HepG2 (cell line): Measurements from ENCODE around the gene BEST2. TPM values are rescaled to one million over a fixed set of nuclear protein-coding genes. Genes with fewer than 3 reads are reported as not detected.

Source experiments
- THRA ChIP-seq: sonication (generic); formaldehyde crosslinking; IDR thresholded peaks from 2 replicates; pipeline ENCODE4 v1.4.0; 2020; ENCODE audit warnings: missing genetic modification reagents, borderline replicate concordance
- YY1 ChIP-seq: IDR thresholded peaks from 2 replicates; pipeline ENCODE4 v1.6.1; 2011; ENCODE audit warnings: low read length, low read depth, moderate library complexity, mild to moderate bottlenecking; ENCODE audit not compliant: insufficient read depth, insufficient replicate concordance
- ZNF552 ChIP-seq: sonication (generic); formaldehyde crosslinking; IDR thresholded peaks from 2 replicates; pipeline ENCODE4 v1.9.0; 2022; ENCODE audit warnings: missing genetic modification reagents, mild to moderate bottlenecking, borderline replicate concordance
- microRNA-seq: library from miRNA; unstranded; fragments of <30 nt; microRNA quantifications from one replicate; pipeline ENCODE4, GENCODE V29; 2020
- polyA plus RNA-seq, 8 experiments: library from polyadenylated mRNA; depleted of rRNA in 3 of 8; stranded (reverse) in 7 of 8; unstranded in 1 of 8; fragments of >200 nt; fragmentation: Illumina TruSeq in 4 of 8; extraction: Trizol in 4 of 8; gene quantifications; 2 replicates each; pipeline versions ENCODE4 v1.2.1 to v1.2.3, GENCODE V29; 2011 to 2016; ENCODE audit warnings: low read depth in 4 of 8, missing spikeins in 1 of 8, mixed read lengths in 1 of 8; ENCODE audit not compliant: insufficient read depth in 1 of 8
- small RNA-seq, 3 experiments: library from RNA; depleted of rRNA; stranded (forward); fragments of <200 nt; gene quantifications; one replicate each; pipeline ENCODE3, GENCODE V24; 2012; ENCODE audit warnings: low read depth in 2 of 3, low replicate concordance in 1 of 3; ENCODE audit not compliant: insufficient read length in 3 of 3, insufficient read depth in 2 of 3
- total RNA-seq, 5 experiments: library from RNA; depleted of rRNA; stranded (reverse); fragments of >200 nt; fragmentation: Illumina TruSeq; extraction: Trizol; gene quantifications; 2 replicates each; pipeline ENCODE4 v1.2.3, GENCODE V29; 2016; ENCODE audit warnings: low read depth in 1 of 5

The BEST2 gene
- total and polyA plus RNA-seq, 2 of the 13 experiments (the other 11 are each of a cell fraction or from before 2014, with no cell fraction given): not detected

- peak; percentile 56; the same call in 1 of the 2 replicates for TF ChIP-seq THRA (CRISPR knock-in tag)
- TF ChIP-seq ZNF552 (CRISPR knock-in tag): peak; percentile 85
- TF ChIP-seq YY1: peak; percentile 90
Measured at GRCh38 chr19:12806242-12807081, 54.9 kb downstream of the BEST2 start, which contains the start of gene RNASEH2A (continued).

Small RNAs within 50 kb of the gene (microRNA-seq; reads per million reads assigned to microRNA genes)
- gene MIR5684: not detected

Small RNAs within 50 kb of the gene (small RNA-seq; reads per million reads assigned to genes)
- 0 reads per million in 3 experiments for gene MIR5684
- 2.9 to 26.5 (median 11.6) reads per million in 3 experiments for gene SNORD41

Other genes starting within 250 kb of the BEST2 start
- 11.1 and 11.2 TPM in 2 replicates for gene ZNF564, start 200.3 kb upstream of the BEST2 start, total RNA-seq (2016; rRNA removed; fragmentation: Illumina TruSeq; extraction: Trizol)
- gene ZNF564, start 200.3 kb upstream of the BEST2 start, polyA plus RNA-seq (2011; rRNA removed): 2.3 and 2.4 TPM in 2 replicates
- gene ZNF490, start 141.0 kb upstream of the BEST2 start, total RNA-seq (2016; rRNA removed; fragmentation: Illumina TruSeq; extraction: Trizol): 2.9 and 5.2 TPM in 2 replicates
- 1.2 and 1.3 TPM in 2 replicates for gene ZNF490, start 141.0 kb upstream of the BEST2 start, polyA plus RNA-seq (2011; rRNA removed)
- 17.4 and 21.3 TPM in 2 replicates for gene ZNF791, start 140.9 kb upstream of the BEST2 start, total RNA-seq (2016; rRNA removed; fragmentation: Illumina TruSeq; extraction: Trizol)
- 10.1 and 12.8 TPM in 2 replicates for gene ZNF791, start 140.9 kb upstream of the BEST2 start, polyA plus RNA-seq (2011; rRNA removed)
- 10.8 and 23.8 TPM in 2 replicates for gene MAN2B1, start 85.0 kb upstream of the BEST2 start, total RNA-seq (2016; rRNA removed; fragmentation: Illumina TruSeq; extraction: Trizol)
- gene MAN2B1, start 85.0 kb upstream of the BEST2 start, polyA plus RNA-seq (2011; rRNA removed): 23.6 and 31.8 TPM in 2 replicates
- 9.9 and 10.7 TPM in 2 replicates for gene WDR83, start 85.0 kb upstream of the BEST2 start, total RNA-seq (2016; rRNA removed; fragmentation: Illumina TruSeq; extraction: Trizol)
- gene WDR83, start 85.0 kb upstream of the BEST2 start, polyA plus RNA-seq (2011; rRNA removed): 4.5 and 5.4 TPM in 2 replicates
- 34.8 and 43.3 TPM in 2 replicates for gene DHPS, start 69.9 kb upstream of the BEST2 start, total RNA-seq (2016; rRNA removed; fragmentation: Illumina TruSeq; extraction: Trizol)
- 84.3 and 84.6 TPM in 2 replicates for gene DHPS, start 69.9 kb upstream of the BEST2 start, polyA plus RNA-seq (2011; rRNA removed)
- not detected in 2 replicates for gene GNG14, start 63.8 kb upstream of the BEST2 start, total RNA-seq (2016; rRNA removed; fragmentation: Illumina TruSeq; extraction: Trizol)
- not detected in 2 replicates for gene GNG14, start 63.8 kb upstream of the BEST2 start, polyA plus RNA-seq (2011; rRNA removed)
- 4.6 and 6.1 TPM in 2 replicates for gene FBXW9, start 55.2 kb upstream of the BEST2 start, total RNA-seq (2016; rRNA removed; fragmentation: Illumina TruSeq; extraction: Trizol)
- gene FBXW9, start 55.2 kb upstream of the BEST2 start, polyA plus RNA-seq (2011; rRNA removed): 5.7 and 7.0 TPM in 2 replicates
- gene TNPO2, start 27.9 kb upstream of the BEST2 start, total RNA-seq (2016; rRNA removed; fragmentation: Illumina TruSeq; extraction: Trizol): 31.7 and 33.6 TPM in 2 replicates
- 61.0 and 76.1 TPM in 2 replicates for gene TNPO2, start 27.9 kb upstream of the BEST2 start, polyA plus RNA-seq (2011; rRNA removed)
- gene TRIR, start 17.1 kb upstream of the BEST2 start, total RNA-seq (2016; rRNA removed; fragmentation: Illumina TruSeq; extraction: Trizol): 159 and 179 TPM in 2 replicates
- 160 and 166 TPM in 2 replicates for gene TRIR, start 17.1 kb upstream of the BEST2 start, polyA plus RNA-seq (2011; rRNA removed)
- gene GET3, start 14.3 kb upstream of the BEST2 start, total RNA-seq (2016; rRNA removed; fragmentation: Illumina TruSeq; extraction: Trizol): 51.5 and 57.7 TPM in 2 replicates
- 59.4 and 67.5 TPM in 2 replicates for gene GET3, start 14.3 kb upstream of the BEST2 start, polyA plus RNA-seq (2011; rRNA removed)
- 7.3 and 12.9 TPM in 2 replicates for gene HOOK2, start 23.8 kb downstream of the BEST2 start, total RNA-seq (2016; rRNA removed; fragmentation: Illumina TruSeq; extraction: Trizol)
- gene HOOK2, start 23.8 kb downstream of the BEST2 start, polyA plus RNA-seq (2011; rRNA removed): 9.2 and 11.1 TPM in 2 replicates
- 4.9 and 7.7 TPM in 2 replicates for gene JUNB, start 39.7 kb downstream of the BEST2 start, total RNA-seq (2016; rRNA removed; fragmentation: Illumina TruSeq; extraction: Trizol)
- 8.2 and 15.9 TPM in 2 replicates for gene JUNB, start 39.7 kb downstream of the BEST2 start, polyA plus RNA-seq (2011; rRNA removed)
- 381 and 425 TPM in 2 replicates for gene PRDX2, start 50.0 kb downstream of the BEST2 start, total RNA-seq (2016; rRNA removed; fragmentation: Illumina TruSeq; extraction: Trizol)
- gene PRDX2, start 50.0 kb downstream of the BEST2 start, polyA plus RNA-seq (2011; rRNA removed): 218 and 238 TPM in 2 replicates
- gene THSD8, start 50.3 kb downstream of the BEST2 start, total RNA-seq (2016; rRNA removed; fragmentation: Illumina TruSeq; extraction: Trizol): 14.9 and 23.5 TPM in 2 replicates
- 4.8 and 5.2 TPM in 2 replicates for gene THSD8, start 50.3 kb downstream of the BEST2 start, polyA plus RNA-seq (2011; rRNA removed)
- 35.8 and 44.0 TPM in 2 replicates for gene RNASEH2A, start 54.8 kb downstream of the BEST2 start, total RNA-seq (2016; rRNA removed; fragmentation: Illumina TruSeq; extraction: Trizol)
- 18.4 and 25.1 TPM in 2 replicates for gene RNASEH2A, start 54.8 kb downstream of the BEST2 start, polyA plus RNA-seq (2011; rRNA removed)
- gene RTBDN, start 82.8 kb downstream of the BEST2 start, total RNA-seq (2016; rRNA removed; fragmentation: Illumina TruSeq; extraction: Trizol): 0.27 TPM in 1 of 2 replicates, not detected in the other
- 0.35 and 0.48 TPM in 2 replicates for gene RTBDN, start 82.8 kb downstream of the BEST2 start, polyA plus RNA-seq (2011; rRNA removed)
- gene MAST1, start 86.7 kb downstream of the BEST2 start, total RNA-seq (2016; rRNA removed; fragmentation: Illumina TruSeq; extraction: Trizol): 0.27 and 0.73 TPM in 2 replicates
- gene MAST1, start 86.7 kb downstream of the BEST2 start, polyA plus RNA-seq (2011; rRNA removed): 4.7 and 5.6 TPM in 2 replicates
- 3.4 and 7.5 TPM in 2 replicates for gene DNASE2, start 129.7 kb downstream of the BEST2 start, total RNA-seq (2016; rRNA removed; fragmentation: Illumina TruSeq; extraction: Trizol)
- 16.2 and 19.0 TPM in 2 replicates for gene DNASE2, start 129.7 kb downstream of the BEST2 start, polyA plus RNA-seq (2011; rRNA removed)
- not detected in 2 replicates for gene KLF1, start 135.4 kb downstream of the BEST2 start, total RNA-seq (2016; rRNA removed; fragmentation: Illumina TruSeq; extraction: Trizol)
- not detected in 2 replicates for gene KLF1, start 135.4 kb downstream of the BEST2 start, polyA plus RNA-seq (2011; rRNA removed)
- 35.0 and 38.0 TPM in 2 replicates for gene GCDH, start 139.4 kb downstream of the BEST2 start, total RNA-seq (2016; rRNA removed; fragmentation: Illumina TruSeq; extraction: Trizol)
- 15.1 and 16.4 TPM in 2 replicates for gene GCDH, start 139.4 kb downstream of the BEST2 start, polyA plus RNA-seq (2011; rRNA removed)
- 0.09 TPM in 1 of 2 replicates, not detected in the other for gene SYCE2, start 167.5 kb downstream of the BEST2 start, total RNA-seq (2016; rRNA removed; fragmentation: Illumina TruSeq; extraction: Trizol)
- gene SYCE2, start 167.5 kb downstream of the BEST2 start, polyA plus RNA-seq (2011; rRNA removed): 0.25 and 0.40 TPM in 2 replicates
- 68.0 and 72.0 TPM in 2 replicates for gene FARSA, start 181.9 kb downstream of the BEST2 start, total RNA-seq (2016; rRNA removed; fragmentation: Illumina TruSeq; extraction: Trizol)
- gene FARSA, start 181.9 kb downstream of the BEST2 start, polyA plus RNA-seq (2011; rRNA removed): 25.9 and 37.0 TPM in 2 replicates
- 420 and 898 TPM in 2 replicates for gene CALR, start 186.8 kb downstream of the BEST2 start, total RNA-seq (2016; rRNA removed; fragmentation: Illumina TruSeq; extraction: Trizol)
- gene CALR, start 186.8 kb downstream of the BEST2 start, polyA plus RNA-seq (2011; rRNA removed): 842 and 934 TPM in 2 replicates
- 34.6 and 42.5 TPM in 2 replicates for gene RAD23A, start 194.1 kb downstream of the BEST2 start, total RNA-seq (2016; rRNA removed; fragmentation: Illumina TruSeq; extraction: Trizol)
- 50.3 and 54.2 TPM in 2 replicates for gene RAD23A, start 194.1 kb downstream of the BEST2 start, polyA plus RNA-seq (2011; rRNA removed)
- gene GADD45GIP1, start 205.4 kb downstream of the BEST2 start, total RNA-seq (2016; rRNA removed; fragmentation: Illumina TruSeq; extraction: Trizol): 24.6 and 37.4 TPM in 2 replicates
- gene GADD45GIP1, start 205.4 kb downstream of the BEST2 start, polyA plus RNA-seq (2011; rRNA removed): 30.7 and 31.9 TPM in 2 replicates
- not detected in 2 replicates for gene DAND5, start 217.8 kb downstream of the BEST2 start, total RNA-seq (2016; rRNA removed; fragmentation: Illumina TruSeq; extraction: Trizol)
- gene DAND5, start 217.8 kb downstream of the BEST2 start, polyA plus RNA-seq (2011; rRNA removed): 0.04 TPM in 1 of 2 replicates, not detected in the other
- gene NFIX, start 243.7 kb downstream of the BEST2 start, total RNA-seq (2016; rRNA removed; fragmentation: Illumina TruSeq; extraction: Trizol): 5.4 and 5.6 TPM in 2 replicates
- 3.0 and 3.4 TPM in 2 replicates for gene NFIX, start 243.7 kb downstream of the BEST2 start, polyA plus RNA-seq (2011; rRNA removed)